Measurements from ENCODE around the gene RELN. TPM values are rescaled to one million over a fixed set of nuclear protein-coding genes. Genes with fewer than 3 reads are reported as not detected.

Gene RELN
- total and polyA plus RNA-seq, 2 of the 13 experiments (the other 11 are each of a cell fraction or from before 2014, with no cell fraction given), result 315 to 332 TPM

GRCh38 chr7:103811997-103812396, 177.5 kb downstream of the RELN start:
- H3K27ac ChIP-seq (ENCODE audit: extremely low read length, insufficient read depth, low read length), result peak overlapping the region; percentile 62
- no peaks in the 10 kb centered on the region for H3K9me3 ChIP-seq (ENCODE audit: low read length)
- peak overlapping the region; percentile 31; the same call in 1 of the 2 replicates for H3K9ac ChIP-seq (ENCODE audit: insufficient read depth, low read depth, low read length)
- H3K79me2 ChIP-seq (ENCODE audit: insufficient read depth, low read length), result no peaks in the 10 kb centered on the region
- no peak for FAIRE-seq
- peak overlapping the region in 1 of 3 experiments; percentile 47; a peak in 3 of 6 replicates for H3K4me3 ChIP-seq (replicated peaks in 1 of 3; ENCODE audit: insufficient read depth in 1 of 3, low read depth in 2 of 3, low read length in 3 of 3)
- no TSS peak for BruUV-seq (replicated peaks)
- peak; percentile 35 for DNase-seq (ENCODE audit: low spot score)
- TF ChIP-seq PPARG (CRISPR knock-in tag; conservative IDR thresholded peaks at IDR 0.05), result no peak
- 0 out of 2 replicates have a peak, but pooled peaks have one; percentile 26 for TF ChIP-seq POLR2G (IDR thresholded peaks at IDR 0.05; ENCODE audit: low read depth, low read length)
- TF ChIP-seq SPEN (CRISPR knock-in tag; IDR thresholded peaks at IDR 0.05; ENCODE audit: low read depth), result no peak
- no peak for TF ChIP-seq HNF1B (CRISPR knock-in tag; IDR thresholded peaks at IDR 0.05)
- no peak for TF ChIP-seq SALL2 (CRISPR knock-in tag; IDR thresholded peaks at IDR 0.05)
- TF ChIP-seq RBM22 (optimal IDR thresholded peaks at IDR 0.05; ENCODE audit: low read length), result peak; percentile 69
- TF ChIP-seq, protein P1, sequence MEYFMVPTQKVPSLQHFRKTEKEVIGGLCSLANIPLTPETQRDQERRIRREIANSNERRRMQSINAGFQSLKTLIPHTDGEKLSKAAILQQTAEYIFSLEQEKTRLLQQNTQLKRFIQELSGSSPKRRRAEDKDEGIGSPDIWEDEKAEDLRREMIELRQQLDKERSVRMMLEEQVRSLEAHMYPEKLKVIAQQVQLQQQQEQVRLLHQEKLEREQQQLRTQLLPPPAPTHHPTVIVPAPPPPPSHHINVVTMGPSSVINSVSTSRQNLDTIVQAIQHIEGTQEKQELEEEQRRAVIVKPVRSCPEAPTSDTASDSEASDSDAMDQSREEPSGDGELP (IDR thresholded peaks at IDR 0.05; ENCODE audit: borderline replicate concordance, low read depth), result peak; percentile 15; the same call in 1 of the 2 replicates
- TF ChIP-seq ZFP37 (CRISPR knock-in tag; IDR thresholded peaks at IDR 0.05; ENCODE audit: borderline replicate concordance), result no peak
- TF ChIP-seq ZEB1 (IDR thresholded peaks at IDR 0.05; ENCODE audit: insufficient replicate concordance, low read depth), result no peak
- TF ChIP-seq ZFP82 (CRISPR knock-in tag; IDR thresholded peaks at IDR 0.05; ENCODE audit: borderline replicate concordance), result no peak
- no peak for TF ChIP-seq ZFP36L2 (CRISPR knock-in tag; IDR thresholded peaks at IDR 0.05)
- TF ChIP-seq IRF2 (CRISPR knock-in tag; IDR thresholded peaks at IDR 0.05), result peak; percentile 42; the same call in 1 of the 2 replicates
- TF ChIP-seq ZNF44 (CRISPR knock-in tag; IDR thresholded peaks at IDR 0.05), result no peak
- H3K36me3 ChIP-seq (replicated peaks in 1 of 2; ENCODE audit: control insufficient read depth in 1 of 2, insufficient read depth in 2 of 2, low read length in 2 of 2), result no peaks in the 10 kb centered on the region; a peak in 1 of 5 replicates
- ChIA-PET POLR2A (no interaction called here), CTCF (ENCODE audit: low intra/inter-chr PET ratio, low total read pairs) (no interaction called here)
- no peak overlapping the region for H2AFZ ChIP-seq (ENCODE audit: low read length)
- peak overlapping the region; percentile 59 for H3K4me2 ChIP-seq (ENCODE audit: low read depth, low read length)
- peaks cover 72% of the 10 kb centered on the region for H3K4me1 ChIP-seq (ENCODE audit: insufficient read depth, low read length)
- intact Hi-C loops (cut with micrococcal nuclease; ENCODE audit: unreplicated experiment), result no loop called here
- no peaks in the 10 kb centered on the region for H3K27me3 ChIP-seq (ENCODE audit: control insufficient read depth in 1 of 2, insufficient read depth in 2 of 2, low read length in 2 of 2)
- ATAC-seq, result peak; percentile 52
- H4K20me1 ChIP-seq (ENCODE audit: insufficient read depth, low read length), result no peaks in the 10 kb centered on the region
- WGBS (ENCODE audit: low lambda C conversion rate), result 33% methylated on average over 2 of the region's 2 CpGs
- in situ Hi-C loops (cut with HindIII; ENCODE audit: extremely low pct_ligation_motif_present, low pct_unique_long_range_greater_than_20kb), result no loop called here
